Measurements from ENCODE around the gene POP4.

DNA sequence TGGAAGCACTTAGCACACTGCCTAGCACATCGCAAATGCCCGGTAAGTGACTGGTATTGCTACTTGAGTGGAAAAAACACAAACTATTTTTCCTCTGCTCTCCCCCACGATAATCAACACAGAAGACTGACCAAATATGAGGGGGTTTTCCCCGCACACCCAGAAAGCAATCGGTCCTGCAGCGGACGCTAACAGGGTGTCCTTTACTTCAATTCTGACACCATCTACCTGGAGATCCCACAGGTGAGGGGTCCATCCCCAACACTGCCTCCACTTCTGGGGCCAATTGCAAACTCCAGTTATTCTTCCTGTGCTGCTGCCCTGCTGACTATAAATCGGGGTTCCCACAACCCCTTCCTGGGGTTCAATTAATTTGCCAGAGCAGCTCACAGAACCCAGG, 33.0 kb downstream of the POP4 start:
- no peak for TF ChIP-seq CTCF (IDR thresholded peaks at IDR 0.05; ENCODE audit: poor library complexity, severe bottlenecking)
- no peak for TF ChIP-seq POLR2AphosphoS5 (IDR thresholded peaks at IDR 0.05)
- no peak for TF ChIP-seq EZH2 (IDR thresholded peaks at IDR 0.05; ENCODE audit: borderline replicate concordance, insufficient read depth, low read length, poor library complexity, severe bottlenecking)
- no peak for TF ChIP-seq TAF1 (IDR thresholded peaks at IDR 0.05; ENCODE audit: low read depth)
- TF ChIP-seq EP300 (conservative IDR thresholded peaks at IDR 0.05; ENCODE audit: poor library complexity, severe bottlenecking) = no peak
- no peak for TF ChIP-seq MXI1 (conservative IDR thresholded peaks at IDR 0.05; ENCODE audit: poor library complexity, severe bottlenecking)
- TF ChIP-seq SMC3 (conservative IDR thresholded peaks at IDR 0.05; ENCODE audit: poor library complexity) = no peak
- TF ChIP-seq RAD21 (conservative IDR thresholded peaks at IDR 0.05) = no peak
- TF ChIP-seq, protein P1, sequence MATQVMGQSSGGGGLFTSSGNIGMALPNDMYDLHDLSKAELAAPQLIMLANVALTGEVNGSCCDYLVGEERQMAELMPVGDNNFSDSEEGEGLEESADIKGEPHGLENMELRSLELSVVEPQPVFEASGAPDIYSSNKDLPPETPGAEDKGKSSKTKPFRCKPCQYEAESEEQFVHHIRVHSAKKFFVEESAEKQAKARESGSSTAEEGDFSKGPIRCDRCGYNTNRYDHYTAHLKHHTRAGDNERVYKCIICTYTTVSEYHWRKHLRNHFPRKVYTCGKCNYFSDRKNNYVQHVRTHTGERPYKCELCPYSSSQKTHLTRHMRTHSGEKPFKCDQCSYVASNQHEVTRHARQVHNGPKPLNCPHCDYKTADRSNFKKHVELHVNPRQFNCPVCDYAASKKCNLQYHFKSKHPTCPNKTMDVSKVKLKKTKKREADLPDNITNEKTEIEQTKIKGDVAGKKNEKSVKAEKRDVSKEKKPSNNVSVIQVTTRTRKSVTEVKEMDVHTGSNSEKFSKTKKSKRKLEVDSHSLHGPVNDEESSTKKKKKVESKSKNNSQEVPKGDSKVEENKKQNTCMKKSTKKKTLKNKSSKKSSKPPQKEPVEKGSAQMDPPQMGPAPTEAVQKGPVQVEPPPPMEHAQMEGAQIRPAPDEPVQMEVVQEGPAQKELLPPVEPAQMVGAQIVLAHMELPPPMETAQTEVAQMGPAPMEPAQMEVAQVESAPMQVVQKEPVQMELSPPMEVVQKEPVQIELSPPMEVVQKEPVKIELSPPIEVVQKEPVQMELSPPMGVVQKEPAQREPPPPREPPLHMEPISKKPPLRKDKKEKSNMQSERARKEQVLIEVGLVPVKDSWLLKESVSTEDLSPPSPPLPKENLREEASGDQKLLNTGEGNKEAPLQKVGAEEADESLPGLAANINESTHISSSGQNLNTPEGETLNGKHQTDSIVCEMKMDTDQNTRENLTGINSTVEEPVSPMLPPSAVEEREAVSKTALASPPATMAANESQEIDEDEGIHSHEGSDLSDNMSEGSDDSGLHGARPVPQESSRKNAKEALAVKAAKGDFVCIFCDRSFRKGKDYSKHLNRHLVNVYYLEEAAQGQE (IDR thresholded peaks at IDR 0.05; ENCODE audit: borderline replicate concordance) = no peak
